Limb (tissue), 2 donors: ENCODE data around the gene C2orf69.
A peak's percentile ranks its signal among the peaks of the same experiment; 100 is the strongest.

ENCODE experiments used
- DNase-seq, 2 donors: peaks; one replicate each; pipeline ENCODE4 v3.0.0-alpha.2; 2016; ENCODE audit errors: extremely low spot score in 2 of 2

Gene C2orf69

GRCh38 chr2:199966976-199967375, 55.9 kb downstream of the C2orf69 start:
- DNase-seq, result no peak

- DNase-seq, result no peak
These were observed 57.0 kb downstream of the C2orf69 start for GRCh38 chr2:199968126-199968525.

- no peak for DNase-seq
These were observed 61.1 kb downstream of the C2orf69 start for GRCh38 chr2:199972088-199972626.

GRCh38 chr2:199973703-199974102, 62.6 kb downstream of the C2orf69 start:
- DNase-seq, result peak in 1 of 2 donors; percentile 73

- no peak for DNase-seq
These were observed 64.3 kb downstream of the C2orf69 start for GRCh38 chr2:199975273-199975895.
